ENCODE measurements around the gene DCUN1D3. TPM values are rescaled to one million over a fixed set of nuclear protein-coding genes. Genes with fewer than 3 reads are reported as not detected.
"Not testable (repeated sequence)": the region's sequence is repeated elsewhere in the genome, so short reads cannot be mapped to it uniquely, and the experiment has no call there.

DCUN1D3 gene
- total RNA-seq, 1 donor from 2014 or later, result 12.4 TPM

GRCh38 chr16:20866801-20867200, 33.4 kb downstream of the DCUN1D3 start:
- no peak for TF ChIP-seq CTCF (IDR thresholded peaks at IDR 0.05; ENCODE audit: unreplicated experiment)
- Mint-ChIP-seq H3K4me1 (peaks cover 46% of the 10 kb centered on the region), H3K4me3 (no peak overlapping the region), H3K27me3 (ENCODE audit: low read depth) (no peaks in the 10 kb centered on the region), H3K27ac (peak overlapping the region; percentile 91), H3K9me3 (peaks cover 11% of the 10 kb centered on the region), H3K36me3 (peaks cover 15% of the 10 kb centered on the region)
- no peak for DNase-seq (ENCODE audit: low spot score in 2 of 2, unreplicated experiment in 2 of 2)

GRCh38 chr16:20866145-20866772, 33.9 kb downstream of the DCUN1D3 start:
- H3K9me3 Mint-ChIP-seq, result peaks cover 11% of the 10 kb centered on the region
- peak overlapping the region; percentile 91 for H3K27ac Mint-ChIP-seq
- no peak overlapping the region for H3K4me3 Mint-ChIP-seq
- H3K27me3 Mint-ChIP-seq (ENCODE audit: low read depth), result no peaks in the 10 kb centered on the region
- DNase-seq (ENCODE audit: low spot score in 2 of 2, unreplicated experiment in 2 of 2), result no peak
- TF ChIP-seq CTCF (IDR thresholded peaks at IDR 0.05; ENCODE audit: unreplicated experiment), result no peak
- peaks cover 41% of the 10 kb centered on the region for H3K4me1 Mint-ChIP-seq
- H3K36me3 Mint-ChIP-seq, result peaks cover 16% of the 10 kb centered on the region

GRCh38 chr16:20865420-20866131, 34.6 kb downstream of the DCUN1D3 start:
- H3K27ac Mint-ChIP-seq, result peak overlapping the region; percentile 91
- TF ChIP-seq CTCF (IDR thresholded peaks at IDR 0.05; ENCODE audit: unreplicated experiment), result no peak
- no peak overlapping the region for H3K4me3 Mint-ChIP-seq
- no peak for DNase-seq (ENCODE audit: low spot score in 2 of 2, unreplicated experiment in 2 of 2)
- no peaks in the 10 kb centered on the region for H3K27me3 Mint-ChIP-seq (ENCODE audit: low read depth)
- H3K36me3 Mint-ChIP-seq, result peaks cover 16% of the 10 kb centered on the region
- H3K9me3 Mint-ChIP-seq, result peaks cover 11% of the 10 kb centered on the region
- peaks cover 35% of the 10 kb centered on the region for H3K4me1 Mint-ChIP-seq

GRCh38 chr16:20864376-20864775, 35.8 kb downstream of the DCUN1D3 start:
- not testable (repeated sequence) for H3K27ac Mint-ChIP-seq; H3K4me3 Mint-ChIP-seq; DNase-seq (ENCODE audit: low spot score in 2 of 2, unreplicated experiment in 2 of 2); H3K27me3 Mint-ChIP-seq (ENCODE audit: low read depth)
- Mint-ChIP-seq H3K4me1 (peaks cover 25% of the 10 kb centered on the region), H3K9me3 (peaks cover 11% of the 10 kb centered on the region), H3K36me3 (peaks cover 23% of the 10 kb centered on the region)

GRCh38 chr16:20862162-20862960, 37.8 kb downstream of the DCUN1D3 start:
- Mint-ChIP-seq H3K4me3 (no peak overlapping the region), H3K4me1 (peaks cover 19% of the 10 kb centered on the region), H3K9me3 (peaks cover 11% of the 10 kb centered on the region), H3K27ac (no peak overlapping the region), H3K27me3 (ENCODE audit: low read depth) (no peaks in the 10 kb centered on the region), H3K36me3 (peaks cover 23% of the 10 kb centered on the region)
- TF ChIP-seq CTCF (IDR thresholded peaks at IDR 0.05; ENCODE audit: unreplicated experiment), result no peak
- no peak for DNase-seq (ENCODE audit: low spot score in 2 of 2, unreplicated experiment in 2 of 2)

GRCh38 chr16:20860995-20861394, 39.2 kb downstream of the DCUN1D3 start:
- DNase-seq (ENCODE audit: low spot score in 2 of 2, unreplicated experiment in 2 of 2); H3K27me3 Mint-ChIP-seq (ENCODE audit: low read depth); H3K4me3 Mint-ChIP-seq; H3K27ac Mint-ChIP-seq; H3K4me1 Mint-ChIP-seq: not testable (repeated sequence)
- Mint-ChIP-seq H3K9me3 (peaks cover 11% of the 10 kb centered on the region), H3K36me3 (peaks cover 25% of the 10 kb centered on the region)
